HCT116 (cell line): ENCODE measurements around the gene NEU4. TPM values are rescaled to one million over a fixed set of nuclear protein-coding genes. Genes with fewer than 3 reads are reported as not detected.

Experiments
- ATAC-seq: fragments of 200-7000 bp; cut with Tn5 transposase; 2 replicates; pipeline ENCODE4 v1.9.1; 2020; ENCODE audit warnings: mild to moderate bottlenecking, moderate library complexity
- BruUV-seq: library from RNA; stranded (reverse); fragments of 400-500 nt; replicated peaks from 2 replicates; lab custom pipeline; 2021; lab: Mats Ljungman, UMichigan
- CTCF ChIA-PET: fragments of 300-600 bp; sonication (Branson Sonifier 250); formaldehyde crosslinking; loops from one replicate; lab custom pipeline; 2021; ENCODE audit warnings: antibody characterized with exemption; lab: Charles Lee
- POLR2A ChIA-PET: fragments of 300-600, 350-600 bp; sonication (Branson Sonifier 250); formaldehyde crosslinking; loops from one replicate; lab custom pipeline; 2021; ENCODE audit warnings: antibody characterized with exemption; lab: Charles Lee
- RAD21 ChIA-PET, 2 experiments: fragments of 300-600 bp; sonication (Branson Sonifier 250); formaldehyde crosslinking; loops; one replicate each; lab custom pipeline; 2023; ENCODE audit warnings: low total read pairs in 2 of 2; ENCODE audit not compliant: uncharacterized antibody in 2 of 2, unreplicated experiment in 2 of 2, low non-redundant PET in 1 of 2; lab: Charles Lee
- DNase-seq: peaks from one replicate; pipeline ENCODE4 v3.0.0-alpha.2; 2010; ENCODE audit warnings: low read depth, low spot score
- H2AFZ ChIP-seq: fragments of 200-600 bp; shearing (Covaris generic), sonication (generic); 2 replicates; pipeline ENCODE4 v1.6.1; 2017; ENCODE audit warnings: low read depth, mixed run types, mixed read lengths, antibody characterized with exemption, low read length; ENCODE audit not compliant: poor library complexity, severe bottlenecking
- H3K27ac ChIP-seq: 2 replicates; pipeline ENCODE4 v1.5.1; 2012; ENCODE audit warnings: low read depth, low read length
- H3K27me3 ChIP-seq: fragments of 200-600 bp; sonication (generic); 2 replicates; pipeline ENCODE4 v1.6.1; 2016; ENCODE audit warnings: mixed run types, low read length, mixed read lengths; ENCODE audit not compliant: insufficient read depth
- H3K36me3 ChIP-seq, 2 experiments: fragments of 200-500 bp in 1 of 2; fragments of 200-600 bp in 1 of 2; sonication (Bioruptor generic) in 1 of 2; sonication (generic) in 1 of 2; 2 replicates each; pipeline versions ENCODE4 v1.5.1 to v1.6.1; 2014 to 2016; ENCODE audit warnings: low read length in 2 of 2, inconsistent platforms in 1 of 2, mixed read lengths in 1 of 2, mixed run types in 1 of 2; ENCODE audit not compliant: insufficient read depth in 2 of 2, control insufficient read depth in 1 of 2
- H3K4me1 ChIP-seq, 2 experiments: fragments of 200-600 bp in 1 of 2; sonication (generic) in 1 of 2; 2 replicates each; pipeline versions ENCODE4 v1.5.1 to v1.6.1; 2012 to 2017; ENCODE audit warnings: low read length in 2 of 2, inconsistent platforms in 1 of 2, mild to moderate bottlenecking in 1 of 2, mixed read lengths in 1 of 2, mixed run types in 1 of 2, moderate library complexity in 1 of 2; ENCODE audit not compliant: insufficient read depth in 2 of 2, control insufficient read depth in 1 of 2
- H3K4me2 ChIP-seq: fragments of 200-600 bp; sonication (generic); 2 replicates; pipeline ENCODE4 v1.6.1; 2017; ENCODE audit warnings: mixed run types, low read length, mixed read lengths
- H3K4me3 ChIP-seq, 2 experiments: fragments of 200-600 bp in 1 of 2; sonication (generic) in 1 of 2; replicated peaks in 1 of 2; 2 replicates each; pipeline ENCODE4 v1.5.1; 2011 to 2016; ENCODE audit warnings: low read length in 2 of 2, control low read depth in 1 of 2, low read depth in 1 of 2, mild to moderate bottlenecking in 1 of 2, mixed read lengths in 1 of 2, mixed run types in 1 of 2
- H3K79me2 ChIP-seq: fragments of 200-600 bp; sonication (generic); 2 replicates; pipeline ENCODE4 v1.6.1; 2017; ENCODE audit warnings: mild to moderate bottlenecking, mixed run types, low read length, moderate library complexity, mixed read lengths; ENCODE audit not compliant: insufficient read depth
- H3K9ac ChIP-seq: fragments of 200-600 bp; sonication (generic); 2 replicates; pipeline ENCODE4 v1.6.1; 2016; ENCODE audit warnings: low read length, mixed read lengths
- H3K9me2 ChIP-seq: fragments of 200-600 bp; sonication (generic), shearing (Covaris generic); 2 replicates; pipeline ENCODE4 v1.6.1; 2017; ENCODE audit warnings: mixed run types, mild to moderate bottlenecking, moderate library complexity; ENCODE audit not compliant: insufficient read depth
- H3K9me3 ChIP-seq, 2 experiments: fragments of 200-500 bp in 1 of 2; fragments of 200-600 bp in 1 of 2; sonication (Bioruptor generic) in 1 of 2; sonication (generic) in 1 of 2; 2 replicates each; pipeline ENCODE4 v1.6.1; 2014 to 2017; ENCODE audit warnings: low read length in 2 of 2, mixed read lengths in 2 of 2, inconsistent platforms in 1 of 2, low read depth in 1 of 2, mild to moderate bottlenecking in 1 of 2, mixed run types in 1 of 2, moderate library complexity in 1 of 2; ENCODE audit not compliant: control insufficient read depth in 1 of 2, insufficient read depth in 1 of 2
- H4K20me1 ChIP-seq: fragments of 200-600 bp; sonication (generic), shearing (Covaris generic); 2 replicates; pipeline ENCODE4 v1.6.1; 2017; ENCODE audit warnings: mixed run types, mild to moderate bottlenecking, moderate library complexity; ENCODE audit not compliant: insufficient read depth
- CBX3 ChIP-seq: IDR thresholded peaks from 2 replicates; pipeline ENCODE4 v1.6.1; 2012; ENCODE audit warnings: low read depth
- CEBPB ChIP-seq: IDR thresholded peaks from 2 replicates; pipeline ENCODE4 v1.6.1; 2012; ENCODE audit warnings: low read depth
- EGR1 ChIP-seq: IDR thresholded peaks from 2 replicates; pipeline ENCODE4 v1.6.1; 2012; ENCODE audit warnings: low read depth
- ELF1 ChIP-seq: IDR thresholded peaks from 2 replicates; pipeline ENCODE4 v1.6.1; 2012; ENCODE audit warnings: low read depth, borderline replicate concordance
- EZH2phosphoT487 ChIP-seq: fragments of 200-600 bp; IDR thresholded peaks from 2 replicates; pipeline ENCODE4 v1.6.1; 2018; ENCODE audit warnings: antibody characterized with exemption, borderline replicate concordance
- FOSL1 ChIP-seq: IDR thresholded peaks from 2 replicates; pipeline ENCODE4 v1.6.1; 2012; ENCODE audit warnings: low read depth
- JUND ChIP-seq: IDR thresholded peaks from 2 replicates; pipeline ENCODE4 v1.6.1; 2012
- POLR2A ChIP-seq: IDR thresholded peaks from 2 replicates; pipeline ENCODE4 v1.7.0; 2011; ENCODE audit warnings: borderline replicate concordance; ENCODE audit not compliant: insufficient read depth, insufficient read length; ENCODE audit errors: extremely low read depth
- RAD21 ChIP-seq: IDR thresholded peaks from 2 replicates; pipeline ENCODE4 v1.6.1; 2012; ENCODE audit warnings: low read depth, mild to moderate bottlenecking
- SIN3A ChIP-seq: IDR thresholded peaks from 2 replicates; pipeline ENCODE4 v1.6.1; 2012; ENCODE audit warnings: low read depth
- SRF ChIP-seq: IDR thresholded peaks from 2 replicates; pipeline ENCODE4 v1.6.1; 2012; ENCODE audit warnings: low read depth
- TCF7L2 ChIP-seq: IDR thresholded peaks from 2 replicates; pipeline ENCODE4 v1.7.0; 2011; ENCODE audit warnings: borderline replicate concordance, inconsistent platforms; ENCODE audit not compliant: insufficient read depth, insufficient read length; ENCODE audit errors: extremely low read depth
- YY1 ChIP-seq: IDR thresholded peaks from 2 replicates; pipeline ENCODE4 v1.6.1; 2011; ENCODE audit warnings: low read length, low read depth, moderate library complexity, mild to moderate bottlenecking; ENCODE audit not compliant: insufficient replicate concordance; ENCODE audit errors: extremely low read depth
- ZNF274 ChIP-seq: fragments of 200-500 bp; sonication (Bioruptor generic); IDR thresholded peaks from 2 replicates; pipeline ENCODE4 v1.6.1; 2014; ENCODE audit warnings: mild to moderate bottlenecking, low read depth, low read length, inconsistent platforms
- intact Hi-C: fragments of 100-400 bp; cut with micrococcal nuclease; formaldehyde crosslinking; loops from 2 replicates; pipeline ENCODE4 v1.10.0; 2022
- total RNA-seq: library from RNA; stranded (reverse); gene quantifications from one replicate; pipeline ENCODE4 v1.2.1, GENCODE V29; 2021; ENCODE audit not compliant: unreplicated experiment
- TF ChIP-seq, protein P1 (sequence below): IDR thresholded peaks from 2 replicates; pipeline ENCODE4 v1.6.1; 2012
- TF ChIP-seq, protein P2 (sequence below): IDR thresholded peaks from 2 replicates; pipeline ENCODE4 v1.6.1; 2012; ENCODE audit warnings: low read depth

Gene NEU4
- total RNA-seq, 1 experiment from 2014 or later = 0.34 TPM

DNA sequence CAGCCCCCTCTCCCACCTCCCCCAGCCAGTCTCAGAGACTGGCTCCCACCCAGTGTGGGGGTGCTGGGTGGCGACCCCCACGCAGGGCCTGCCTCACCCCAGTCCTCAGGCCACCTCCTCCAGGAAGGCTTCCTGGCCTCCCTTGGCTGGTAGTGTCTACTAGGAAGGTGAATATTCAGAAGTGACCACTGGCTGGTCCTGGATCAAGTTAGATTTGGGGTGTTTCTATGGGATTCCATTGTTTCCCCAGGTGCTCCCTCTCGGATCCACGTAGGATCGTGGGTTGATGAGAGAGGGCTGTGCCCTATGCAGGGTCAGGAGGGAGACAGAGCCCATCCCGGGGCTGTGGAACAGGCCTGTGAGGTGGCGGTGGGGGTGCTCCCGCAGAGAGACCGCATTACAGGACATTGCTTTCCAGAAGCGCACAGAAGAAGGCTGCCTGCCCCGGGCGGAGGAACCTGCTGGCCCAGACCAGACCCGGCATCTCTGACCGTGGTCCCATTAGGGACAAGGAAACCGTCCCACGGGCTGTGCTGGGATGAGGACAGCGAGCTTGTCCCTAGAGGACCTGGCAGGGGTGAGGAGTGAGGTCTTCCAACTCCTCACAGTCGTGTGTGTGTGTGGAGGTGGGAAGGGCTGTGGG, 46.4 kb downstream of the NEU4 start:
- Histone ChIP-seq H3K4me3 (no peak overlapping the region), H3K4me1 (no peaks in the 10 kb centered on the region; a peak in 1 of 4 replicates), H2AFZ (no peak overlapping the region), H3K9ac (no peak overlapping the region), H3K36me3 (no peaks in the 10 kb centered on the region), H3K27ac (no peak overlapping the region), H3K79me2 (no peaks in the 10 kb centered on the region), H4K20me1 (no peaks in the 10 kb centered on the region), H3K9me2 (no peaks in the 10 kb centered on the region), H3K4me2 (no peak overlapping the region), H3K27me3 (no peaks in the 10 kb centered on the region), H3K9me3 (no peaks in the 10 kb centered on the region)
- DNase-seq (no peak), ATAC-seq (no peak)
- POLR2A ChIA-PET = no interaction called here
- no TSS peak for BruUV-seq
- no peak for TF ChIP-seq ZNF274
- TF ChIP-seq RAD21 = no peak
- TF ChIP-seq POLR2A = no peak
- TF ChIP-seq ELF1 = no peak
- no peak for TF ChIP-seq FOSL1
- no peak for TF ChIP-seq SRF
- no peak for TF ChIP-seq TCF7L2
- no peak for TF ChIP-seq YY1
- TF ChIP-seq SIN3A = no peak
- CTCF ChIA-PET = no interaction called here
- intact Hi-C loops = no loop called here
- RAD21 ChIA-PET = no interaction called here

DNA sequence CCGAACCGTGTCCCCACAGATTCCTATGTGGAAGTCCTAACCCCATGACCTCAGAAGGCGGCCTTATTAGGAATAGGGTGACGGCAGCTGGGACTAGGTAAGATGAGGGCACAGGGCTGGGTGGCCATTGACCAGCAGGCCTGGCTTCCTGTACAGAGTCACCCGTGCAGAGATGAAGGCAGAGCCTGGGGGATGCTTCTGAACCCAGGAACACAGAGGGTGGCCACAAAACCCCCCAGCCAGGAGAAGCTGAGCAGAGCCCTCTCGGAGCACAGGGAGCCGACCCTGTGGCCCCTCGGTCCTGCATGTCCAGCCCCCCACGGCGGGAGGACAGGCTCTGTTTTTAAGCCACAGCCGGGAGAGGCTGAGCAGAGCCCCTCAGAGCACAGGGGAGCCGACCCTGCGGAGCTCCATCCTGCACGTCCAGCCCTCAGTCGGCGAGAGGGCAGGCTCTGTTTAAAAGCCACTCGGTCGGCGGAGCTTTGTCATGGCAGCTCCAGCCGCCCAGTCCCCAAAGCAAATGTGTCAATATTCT, 47.0 kb downstream of the NEU4 start:
- Histone ChIP-seq H3K4me3 (no peak overlapping the region), H3K27ac (no peak overlapping the region), H2AFZ (no peak overlapping the region), H3K4me1 (no peaks in the 10 kb centered on the region; a peak in 1 of 4 replicates), H3K27me3 (no peaks in the 10 kb centered on the region), H3K4me2 (no peak overlapping the region), H3K9me2 (no peaks in the 10 kb centered on the region), H3K9me3 (no peaks in the 10 kb centered on the region), H4K20me1 (no peaks in the 10 kb centered on the region), H3K79me2 (no peaks in the 10 kb centered on the region), H3K9ac (no peak overlapping the region), H3K36me3 (no peaks in the 10 kb centered on the region)
- no peak for DNase-seq
- ChIA-PET CTCF (no interaction called here), RAD21 (no interaction called here), POLR2A (no interaction called here)
- intact Hi-C loops = no loop called here
- ATAC-seq = no peak
- BruUV-seq = no TSS peak
- TF ChIP-seq CEBPB (no peak), TCF7L2 (no peak), EZH2phosphoT487 (no peak), POLR2A (no peak), SRF (no peak), CBX3 (no peak), FOSL1 (no peak), JUND (no peak), EGR1 (no peak)
- TF ChIP-seq, protein P1, sequence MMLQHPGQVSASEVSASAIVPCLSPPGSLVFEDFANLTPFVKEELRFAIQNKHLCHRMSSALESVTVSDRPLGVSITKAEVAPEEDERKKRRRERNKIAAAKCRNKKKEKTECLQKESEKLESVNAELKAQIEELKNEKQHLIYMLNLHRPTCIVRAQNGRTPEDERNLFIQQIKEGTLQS = no peak
- TF ChIP-seq, protein P2, sequence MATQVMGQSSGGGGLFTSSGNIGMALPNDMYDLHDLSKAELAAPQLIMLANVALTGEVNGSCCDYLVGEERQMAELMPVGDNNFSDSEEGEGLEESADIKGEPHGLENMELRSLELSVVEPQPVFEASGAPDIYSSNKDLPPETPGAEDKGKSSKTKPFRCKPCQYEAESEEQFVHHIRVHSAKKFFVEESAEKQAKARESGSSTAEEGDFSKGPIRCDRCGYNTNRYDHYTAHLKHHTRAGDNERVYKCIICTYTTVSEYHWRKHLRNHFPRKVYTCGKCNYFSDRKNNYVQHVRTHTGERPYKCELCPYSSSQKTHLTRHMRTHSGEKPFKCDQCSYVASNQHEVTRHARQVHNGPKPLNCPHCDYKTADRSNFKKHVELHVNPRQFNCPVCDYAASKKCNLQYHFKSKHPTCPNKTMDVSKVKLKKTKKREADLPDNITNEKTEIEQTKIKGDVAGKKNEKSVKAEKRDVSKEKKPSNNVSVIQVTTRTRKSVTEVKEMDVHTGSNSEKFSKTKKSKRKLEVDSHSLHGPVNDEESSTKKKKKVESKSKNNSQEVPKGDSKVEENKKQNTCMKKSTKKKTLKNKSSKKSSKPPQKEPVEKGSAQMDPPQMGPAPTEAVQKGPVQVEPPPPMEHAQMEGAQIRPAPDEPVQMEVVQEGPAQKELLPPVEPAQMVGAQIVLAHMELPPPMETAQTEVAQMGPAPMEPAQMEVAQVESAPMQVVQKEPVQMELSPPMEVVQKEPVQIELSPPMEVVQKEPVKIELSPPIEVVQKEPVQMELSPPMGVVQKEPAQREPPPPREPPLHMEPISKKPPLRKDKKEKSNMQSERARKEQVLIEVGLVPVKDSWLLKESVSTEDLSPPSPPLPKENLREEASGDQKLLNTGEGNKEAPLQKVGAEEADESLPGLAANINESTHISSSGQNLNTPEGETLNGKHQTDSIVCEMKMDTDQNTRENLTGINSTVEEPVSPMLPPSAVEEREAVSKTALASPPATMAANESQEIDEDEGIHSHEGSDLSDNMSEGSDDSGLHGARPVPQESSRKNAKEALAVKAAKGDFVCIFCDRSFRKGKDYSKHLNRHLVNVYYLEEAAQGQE = no peak
